SK-N-MC (cell line): ENCODE results near the gene PARD3.

ENCODE experiments used
- DNase-seq: peaks from one replicate; pipeline ENCODE4 v3.0.0-alpha.2; 2011; ENCODE audit warnings: low read depth, low spot score
- H3K27ac ChIP-seq: fragments of 200-600 bp; sonication (generic); 2 replicates; pipeline ENCODE4 v1.5.1; 2016; ENCODE audit warnings: mixed run types
- H3K36me3 ChIP-seq: fragments of 200-600 bp; sonication (generic); 2 replicates; pipeline ENCODE4 v1.6.1; 2017; ENCODE audit warnings: antibody characterized with exemption, low read length, mixed read lengths; ENCODE audit not compliant: insufficient read depth
- H3K4me3 ChIP-seq: fragments of 200-600 bp; sonication (generic); 2 replicates; pipeline ENCODE4 v1.5.1; 2016
- H3K9ac ChIP-seq: fragments of 200-600 bp; sonication (generic); 2 replicates; pipeline ENCODE4 v1.8.0; 2017; ENCODE audit warnings: mixed run types, mixed read lengths; ENCODE audit not compliant: insufficient read length
- H3K9me3 ChIP-seq: fragments of 200-600 bp; sonication (generic); 2 replicates; pipeline ENCODE4 v1.6.1; 2017; ENCODE audit warnings: low read depth, mild to moderate bottlenecking, antibody characterized with exemption, low read length, moderate library complexity, mixed read lengths
- EZH2 ChIP-seq: fragments of 200-600 bp; sonication (generic); IDR thresholded peaks from one replicate; pipeline ENCODE4 v1.6.1; 2017; ENCODE audit warnings: antibody characterized with exemption
- FOXP2 ChIP-seq: optimal IDR thresholded peaks from 2 replicates; pipeline ENCODE3; 2011; ENCODE audit warnings: mild to moderate bottlenecking, moderate library complexity; ENCODE audit not compliant: insufficient read depth; ENCODE audit errors: extremely low read length, control extremely low read depth
- POLR2AphosphoS5 ChIP-seq: IDR thresholded peaks from 2 replicates; pipeline ENCODE4 v1.6.1; 2012; ENCODE audit warnings: mild to moderate bottlenecking, low read depth, low read length, borderline replicate concordance

The PARD3 gene

GRCh38 chr10:34641913-34642558 lies 173.1 kb downstream of the PARD3 start:
- H3K36me3 ChIP-seq: no peaks in the 10 kb centered on the region
- no peaks in the 10 kb centered on the region for H3K9me3 ChIP-seq
- no peak for TF ChIP-seq EZH2
- no peak for TF ChIP-seq POLR2AphosphoS5
- TF ChIP-seq FOXP2: no peak
- H3K4me3 ChIP-seq: no peak overlapping the region
- H3K27ac ChIP-seq: no peak overlapping the region
- no peak overlapping the region for H3K9ac ChIP-seq
- DNase-seq: no peak

- TF ChIP-seq POLR2AphosphoS5: no peak
- TF ChIP-seq EZH2: no peak
- no peak for TF ChIP-seq FOXP2
- Histone ChIP-seq H3K36me3 (no peaks in the 10 kb centered on the region), H3K27ac (no peak overlapping the region), H3K4me3 (no peak overlapping the region), H3K9me3 (no peaks in the 10 kb centered on the region), H3K9ac (no peak overlapping the region)
- no peak for DNase-seq
Observed at GRCh38 chr10:34641147-34641912, 173.8 kb downstream of the PARD3 start.

- Histone ChIP-seq H3K9ac (no peak overlapping the region), H3K36me3 (no peaks in the 10 kb centered on the region), H3K27ac (no peak overlapping the region), H3K9me3 (no peaks in the 10 kb centered on the region), H3K4me3 (0 out of 2 replicates have a peak overlapping the region, but pooled peaks have one; percentile 18)
- no peak for TF ChIP-seq POLR2AphosphoS5
- TF ChIP-seq FOXP2: no peak
- TF ChIP-seq EZH2: no peak
- peak; percentile 63 for DNase-seq
Observed at GRCh38 chr10:34638406-34639054, 176.6 kb downstream of the PARD3 start.

- Histone ChIP-seq H3K27ac (no peak overlapping the region), H3K9ac (no peak overlapping the region), H3K9me3 (no peaks in the 10 kb centered on the region), H3K36me3 (no peaks in the 10 kb centered on the region), H3K4me3 (no peak overlapping the region)
- no peak for DNase-seq
- TF ChIP-seq EZH2 (no peak), FOXP2 (no peak), POLR2AphosphoS5 (no peak)
Observed at GRCh38 chr10:34637418-34637911, 177.6 kb downstream of the PARD3 start.

GRCh38 chr10:34635111-34635510 lies 180.0 kb downstream of the PARD3 start:
- H3K9ac ChIP-seq: no peak overlapping the region
- no peak overlapping the region for H3K4me3 ChIP-seq
- DNase-seq: no peak
- H3K27ac ChIP-seq: no peak overlapping the region
- no peaks in the 10 kb centered on the region for H3K36me3 ChIP-seq
- no peaks in the 10 kb centered on the region for H3K9me3 ChIP-seq
- TF ChIP-seq POLR2AphosphoS5 (no peak), FOXP2 (no peak), EZH2 (no peak)

GRCh38 chr10:34633374-34633773 lies 181.7 kb downstream of the PARD3 start:
- Histone ChIP-seq H3K9me3 (no peaks in the 10 kb centered on the region), H3K27ac (no peak overlapping the region), H3K4me3 (no peak overlapping the region), H3K9ac (no peak overlapping the region), H3K36me3 (no peaks in the 10 kb centered on the region)
- DNase-seq: no peak
- TF ChIP-seq FOXP2 (no peak), POLR2AphosphoS5 (no peak), EZH2 (no peak)

GRCh38 chr10:34629084-34629483 lies 186.0 kb downstream of the PARD3 start:
- TF ChIP-seq EZH2: no peak
- no peak for TF ChIP-seq FOXP2
- no peak for TF ChIP-seq POLR2AphosphoS5
- no peak overlapping the region for H3K27ac ChIP-seq

GRCh38 chr10:34628174-34628796 lies 186.8 kb downstream of the PARD3 start:
- H3K9ac ChIP-seq: no peak overlapping the region
- TF ChIP-seq POLR2AphosphoS5 (no peak), FOXP2 (no peak), EZH2 (no peak)
- H3K27ac ChIP-seq: no peak overlapping the region
- DNase-seq: no peak
- H3K36me3 ChIP-seq: no peaks in the 10 kb centered on the region
- no peak overlapping the region for H3K4me3 ChIP-seq
- H3K9me3 ChIP-seq: no peaks in the 10 kb centered on the region

More at GRCh38 chr10:34629084-34629483, 186.0 kb downstream of the PARD3 start:
- Histone ChIP-seq H3K4me3 (no peak overlapping the region), H3K9ac (no peak overlapping the region), H3K36me3 (no peaks in the 10 kb centered on the region), H3K9me3 (no peaks in the 10 kb centered on the region)
- no peak for DNase-seq
